ENCODE data around the gene GALNT10.

GRCh38 chr5:154179846-154180710 lies 10.5 kb upstream of the GALNT10 start:
- no peak for TF ChIP-seq HMG20A (CRISPR knock-in tag; conservative IDR thresholded peaks at IDR 0.05)
- no peak for TF ChIP-seq SP1 (CRISPR knock-in tag; IDR thresholded peaks at IDR 0.05)
- no peak for TF ChIP-seq MCM3 (IDR thresholded peaks at IDR 0.05)
- TF ChIP-seq ATF6 (CRISPR knock-in tag; IDR thresholded peaks at IDR 0.05): no peak
- TF ChIP-seq ZNF174 (CRISPR knock-in tag; IDR thresholded peaks at IDR 0.05): no peak
- TF ChIP-seq U2AF2 (optimal IDR thresholded peaks at IDR 0.05; ENCODE audit: low read depth, low read length): no peak
- TF ChIP-seq CEBPG (CRISPR knock-in tag; IDR thresholded peaks at IDR 0.05): no peak
- TF ChIP-seq CEBPG (tag; conservative IDR thresholded peaks at IDR 0.05 in 1 of 2, IDR thresholded peaks at IDR 0.05 in 1 of 2): no peak
- peak; percentile 62; the same call in 1 of the 2 replicates for TF ChIP-seq REST (IDR thresholded peaks at IDR 0.05; ENCODE audit: borderline replicate concordance)
- no peak for TF ChIP-seq REST (CRISPR knock-in tag; IDR thresholded peaks at IDR 0.05; ENCODE audit: low read depth)
- no peak for TF ChIP-seq ARID4B (CRISPR knock-in tag; IDR thresholded peaks at IDR 0.05)
- TF ChIP-seq CTCF (IDR thresholded peaks at IDR 0.05 in 2 of 3, conservative IDR thresholded peaks at IDR 0.05 in 1 of 3; ENCODE audit: insufficient read depth in 2 of 3, low read depth in 1 of 3, low read length in 3 of 3): peak; percentile 79 to 82 (median 80)

Data from K562 (cell line).